LHCN-M2 (cell line): ENCODE results near the gene ADAD2. TPM values are rescaled to one million over a fixed set of nuclear protein-coding genes. Genes with fewer than 3 reads are reported as not detected.
A peak's percentile ranks its signal among the peaks of the same experiment; 100 is the strongest.

ENCODE experiments used
- DNase-seq: peaks from one replicate; pipeline ENCODE4 v3.0.0-alpha.2; 2012; ENCODE audit warnings: low read depth
- total RNA-seq: library from RNA; depleted of rRNA; stranded (reverse); fragments of >200 nt; gene quantifications from 2 replicates; pipeline ENCODE4 v1.2.3, GENCODE V29; 2014

The ADAD2 gene
- total RNA-seq, 1 experiment from 2014 or later, result not detected

- no peak for DNase-seq
Observed at GRCh38 chr16:84176192-84177053, 14.5 kb upstream of the ADAD2 start.

GRCh38 chr16:84177741-84178073 lies 13.2 kb upstream of the ADAD2 start:
- peak; percentile 36 for DNase-seq

GRCh38 chr16:84178146-84178765 lies 12.7 kb upstream of the ADAD2 start:
- DNase-seq, result no peak

DNA sequence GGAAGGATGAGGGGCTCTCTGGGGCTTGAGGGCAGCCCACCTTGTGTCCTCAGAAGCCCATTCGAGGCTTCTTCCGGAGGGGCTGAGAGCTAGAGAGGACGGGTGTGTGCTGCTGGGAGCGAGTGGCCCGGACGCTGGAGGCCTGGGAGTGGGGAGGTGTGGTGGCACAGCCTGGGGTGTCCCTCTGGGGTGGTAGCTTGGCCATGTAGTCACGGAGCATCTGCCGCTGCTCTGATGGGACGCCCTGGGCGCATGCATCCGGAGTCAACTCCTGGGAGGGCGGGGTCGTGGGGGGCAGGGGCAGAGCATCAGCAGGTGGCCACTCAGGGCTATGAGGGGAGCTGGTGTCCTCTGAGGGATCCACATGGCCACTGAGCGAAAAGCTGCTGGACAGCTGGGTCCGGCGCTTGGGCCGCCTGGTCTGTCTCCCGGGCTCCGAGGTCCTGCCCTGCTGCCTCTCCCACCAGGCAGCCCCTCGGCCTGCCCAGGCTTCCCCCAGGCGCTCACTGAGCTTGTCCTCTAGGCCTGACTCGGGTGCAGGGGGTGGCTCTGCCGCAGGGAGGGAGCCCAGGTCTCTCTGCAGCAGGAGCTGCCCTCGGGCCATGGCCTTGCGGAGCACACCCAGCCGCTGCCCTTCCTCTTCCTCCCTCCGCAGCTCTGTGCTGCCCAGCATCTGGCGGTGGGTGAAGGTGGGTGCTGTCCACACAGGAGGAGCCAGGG lies 11.9 kb upstream of the ADAD2 start:
- no peak for DNase-seq

DNA sequence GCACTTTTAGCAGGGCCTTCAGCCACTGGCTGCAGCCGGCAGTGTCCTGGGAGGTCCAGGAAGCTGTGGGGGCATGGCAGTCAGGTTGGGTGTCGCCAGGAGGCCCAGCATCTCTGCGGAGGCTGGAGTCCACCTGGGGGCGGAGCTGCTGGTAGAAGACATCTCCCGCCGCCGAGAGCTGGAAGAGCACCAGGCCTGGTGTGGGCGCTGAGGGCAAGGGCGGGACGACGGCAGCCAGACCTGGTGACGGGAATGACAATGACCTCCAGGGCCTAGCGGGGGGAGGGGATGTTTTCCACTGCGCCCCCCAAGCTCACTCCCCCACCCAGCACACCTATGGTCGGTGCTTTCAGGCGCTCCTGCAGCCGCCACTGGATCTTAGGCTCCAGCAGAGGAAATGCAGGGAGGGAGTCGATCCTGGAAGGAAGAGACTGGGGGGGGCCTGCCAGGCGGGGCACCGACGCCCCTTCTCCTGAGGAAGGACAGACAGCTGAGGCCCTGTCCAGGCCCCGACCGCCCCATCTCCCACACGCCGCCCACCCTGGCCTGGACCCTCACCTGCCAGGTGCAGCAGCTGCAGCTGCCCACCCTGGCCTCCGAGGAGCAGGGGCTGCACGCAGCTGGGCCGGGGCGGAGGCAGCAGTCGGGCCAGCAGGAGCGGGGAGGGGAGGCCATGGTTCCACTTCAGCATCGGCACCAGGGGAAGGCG lies 11.2 kb upstream of the ADAD2 start:
- DNase-seq, result no peak

DNA sequence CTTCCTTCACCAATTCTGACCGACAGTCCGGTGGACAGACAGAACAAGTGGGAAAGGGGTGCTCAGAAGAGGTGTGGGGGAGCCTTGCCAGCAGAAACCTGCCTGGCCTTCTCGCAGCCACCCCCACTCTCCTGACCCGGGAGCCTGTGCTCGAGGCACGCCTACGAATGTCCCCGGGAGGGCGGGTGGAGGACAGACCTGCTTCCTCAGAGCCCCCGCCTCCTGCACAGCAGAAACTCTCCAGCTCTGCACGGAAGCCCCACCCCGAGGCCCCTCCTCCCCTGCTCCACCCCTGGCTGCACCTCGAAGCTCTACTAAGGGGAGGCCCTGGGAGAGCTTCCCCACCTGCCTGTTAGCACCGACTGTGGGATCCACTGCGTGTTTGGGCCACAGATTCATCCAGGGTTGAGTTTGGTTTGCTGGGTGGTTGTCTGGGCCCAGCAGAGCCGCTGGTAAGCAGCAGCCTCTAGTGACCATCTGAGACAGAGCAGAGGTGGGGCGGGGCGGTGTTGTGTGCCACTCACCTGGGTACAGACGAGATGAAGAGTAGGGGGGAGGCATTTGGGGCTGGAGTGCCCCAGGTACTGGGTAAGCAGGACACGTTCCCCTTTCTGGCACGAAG lies 10.3 kb upstream of the ADAD2 start:
- no peak for DNase-seq

DNA sequence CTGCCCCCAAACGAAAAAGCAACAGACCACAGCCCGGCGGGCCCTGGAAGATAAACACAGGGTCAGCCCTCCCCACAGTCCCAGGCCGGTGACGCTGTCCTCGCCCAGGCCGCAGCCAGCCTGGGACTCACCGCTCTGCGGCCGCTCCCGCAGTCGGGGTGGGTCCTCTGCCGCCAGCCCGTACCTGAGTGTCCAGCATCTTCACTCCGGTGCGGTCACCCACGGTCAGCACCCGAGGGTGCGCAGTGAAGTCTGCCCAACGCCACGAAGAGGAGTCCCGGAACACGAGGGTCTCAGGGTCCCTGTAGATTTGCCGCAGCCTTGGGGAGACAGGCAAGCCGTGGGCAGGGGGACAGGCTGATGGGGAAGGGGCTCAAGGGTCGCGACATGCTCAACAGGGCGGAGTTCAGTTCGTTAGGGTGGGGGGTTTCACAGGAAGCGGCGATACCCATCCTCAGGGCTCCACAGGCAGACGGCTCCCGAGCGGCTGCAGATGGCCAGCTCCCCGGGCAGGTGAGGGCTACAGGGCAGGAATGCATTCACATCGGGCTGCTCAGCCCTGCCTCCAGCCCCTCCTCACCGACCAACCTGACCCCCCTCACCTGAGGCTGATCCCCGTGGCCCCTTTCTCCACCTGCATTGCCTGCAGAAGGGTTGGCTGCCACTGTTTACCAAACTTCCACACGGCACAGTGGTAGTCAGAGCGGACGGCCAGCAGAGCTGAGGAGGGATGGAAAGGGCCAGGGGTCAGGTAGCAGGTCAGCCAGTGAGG lies 9.6 kb upstream of the ADAD2 start:
- DNase-seq, result no peak

- DNase-seq, result no peak
Observed at GRCh38 chr16:84182104-84182503, 8.9 kb upstream of the ADAD2 start.

DNA sequence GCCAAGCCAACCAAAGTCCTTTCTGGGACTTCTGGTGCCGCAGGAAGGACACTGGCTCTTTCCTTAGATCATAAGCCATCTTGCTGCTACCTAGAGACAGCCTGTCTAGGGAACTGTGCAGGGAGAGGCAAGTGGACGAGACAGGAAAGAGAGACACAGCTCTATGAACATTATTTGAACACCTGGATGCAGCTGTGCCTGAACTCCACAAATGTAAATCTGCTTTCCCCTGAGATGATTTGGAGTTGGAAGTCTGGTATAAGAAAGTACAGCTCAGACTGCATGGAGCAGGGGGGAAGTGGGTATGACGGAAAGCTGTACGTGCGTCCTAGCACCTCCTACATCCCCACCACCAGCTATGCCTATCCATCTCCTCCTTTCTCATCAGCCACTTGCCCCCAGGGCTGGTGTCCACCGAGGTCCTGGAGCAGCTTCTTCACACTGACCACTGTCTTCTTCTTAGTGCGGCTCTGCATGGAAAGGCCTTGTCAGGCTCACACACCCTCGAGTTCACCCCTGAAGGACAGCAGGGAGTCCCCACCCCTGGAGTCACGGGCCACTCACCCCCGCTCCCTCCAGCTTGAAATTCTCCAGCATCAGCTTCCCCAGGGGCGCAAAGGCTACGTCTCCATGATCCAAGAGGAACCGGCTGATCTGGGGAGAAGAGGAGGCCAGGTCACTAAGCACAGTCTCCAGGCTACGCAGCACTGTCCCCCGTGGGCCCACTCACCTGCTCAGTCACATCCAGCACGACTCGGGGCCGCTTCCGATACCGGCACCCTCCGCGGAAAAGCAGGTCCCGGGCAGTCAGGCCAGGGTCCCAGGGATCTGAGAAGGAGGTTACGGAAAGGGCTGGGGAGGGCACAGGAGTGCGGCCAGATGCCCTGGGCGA lies 8.0 kb upstream of the ADAD2 start:
- DNase-seq, result no peak

GRCh38 chr16:84183572-84183875 lies 7.4 kb upstream of the ADAD2 start:
- DNase-seq, result no peak

GRCh38 chr16:84183911-84184591 lies 6.9 kb upstream of the ADAD2 start:
- DNase-seq, result no peak

GRCh38 chr16:84184775-84185174 lies 6.2 kb upstream of the ADAD2 start:
- DNase-seq, result no peak

DNA sequence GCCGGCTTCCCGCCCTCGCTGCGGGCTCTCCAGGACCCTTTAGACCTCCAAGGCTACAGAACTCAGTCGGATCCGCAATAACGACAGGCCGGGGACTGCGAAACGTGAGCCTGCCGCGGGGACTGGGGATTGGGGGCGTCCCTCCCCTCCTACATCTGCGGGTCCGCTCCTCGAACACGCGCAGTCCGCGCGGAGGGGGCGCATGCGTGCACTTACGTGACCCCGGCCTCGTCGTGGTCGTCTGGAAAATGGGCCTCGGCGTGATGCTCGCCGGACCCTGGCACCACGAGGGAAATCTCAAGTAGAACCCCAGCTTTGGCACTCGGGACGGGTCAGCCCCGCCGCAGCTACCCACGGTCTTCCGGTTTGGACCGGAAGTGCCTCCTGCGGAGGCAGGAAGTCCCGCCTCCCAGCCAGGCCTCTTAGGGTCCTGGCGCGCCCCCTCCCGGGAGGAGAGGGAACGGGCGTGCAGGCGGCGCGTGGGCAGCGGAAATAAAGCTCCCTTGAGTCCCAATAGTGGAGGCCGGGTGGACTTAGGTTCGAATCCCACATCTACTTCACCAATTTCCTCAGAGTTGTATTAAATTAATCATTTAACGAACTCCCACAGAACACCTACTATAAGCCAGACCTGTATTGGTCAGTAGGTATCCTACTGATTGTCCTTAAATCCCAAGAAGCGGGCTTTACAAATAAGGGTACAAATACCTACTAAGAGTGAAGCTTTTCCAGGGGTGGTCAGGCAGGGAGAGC lies 4.1 kb upstream of the ADAD2 start, which contains the start of gene TAF1C:
TAF1C (minus strand) TSS at position 373 of the 753 bp plus-strand sequence. CDS start 2,069 bp downstream, outside the sequence.
- DNase-seq, result peak; percentile 92

- DNase-seq, result no peak
Observed at GRCh38 chr16:84191466-84191865, 509 bp downstream of the ADAD2 start.

GRCh38 chr16:84193480-84193879 lies 2.5 kb downstream of the ADAD2 start:
- no peak for DNase-seq

DNA sequence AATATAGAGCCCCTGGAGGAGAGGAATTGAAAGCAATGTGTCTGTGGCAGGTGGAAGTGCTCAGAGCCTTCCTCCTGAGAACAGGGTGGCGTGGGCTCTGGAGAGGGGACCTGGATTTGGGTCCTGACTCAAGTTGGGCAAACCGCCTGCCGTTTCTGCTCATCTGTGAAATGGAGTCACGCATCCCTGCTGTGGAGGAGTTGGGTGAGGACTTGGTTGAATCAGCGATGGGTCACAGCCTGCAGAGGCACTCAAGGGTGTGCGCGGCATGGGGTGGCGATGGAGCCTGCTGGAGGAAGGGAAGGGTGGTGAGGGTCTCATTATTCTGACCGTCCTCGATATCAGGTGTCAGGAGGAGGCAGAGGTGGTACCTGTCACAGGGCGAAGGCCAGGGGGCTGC lies 3.1 kb downstream of the ADAD2 start:
- DNase-seq, result no peak

DNA sequence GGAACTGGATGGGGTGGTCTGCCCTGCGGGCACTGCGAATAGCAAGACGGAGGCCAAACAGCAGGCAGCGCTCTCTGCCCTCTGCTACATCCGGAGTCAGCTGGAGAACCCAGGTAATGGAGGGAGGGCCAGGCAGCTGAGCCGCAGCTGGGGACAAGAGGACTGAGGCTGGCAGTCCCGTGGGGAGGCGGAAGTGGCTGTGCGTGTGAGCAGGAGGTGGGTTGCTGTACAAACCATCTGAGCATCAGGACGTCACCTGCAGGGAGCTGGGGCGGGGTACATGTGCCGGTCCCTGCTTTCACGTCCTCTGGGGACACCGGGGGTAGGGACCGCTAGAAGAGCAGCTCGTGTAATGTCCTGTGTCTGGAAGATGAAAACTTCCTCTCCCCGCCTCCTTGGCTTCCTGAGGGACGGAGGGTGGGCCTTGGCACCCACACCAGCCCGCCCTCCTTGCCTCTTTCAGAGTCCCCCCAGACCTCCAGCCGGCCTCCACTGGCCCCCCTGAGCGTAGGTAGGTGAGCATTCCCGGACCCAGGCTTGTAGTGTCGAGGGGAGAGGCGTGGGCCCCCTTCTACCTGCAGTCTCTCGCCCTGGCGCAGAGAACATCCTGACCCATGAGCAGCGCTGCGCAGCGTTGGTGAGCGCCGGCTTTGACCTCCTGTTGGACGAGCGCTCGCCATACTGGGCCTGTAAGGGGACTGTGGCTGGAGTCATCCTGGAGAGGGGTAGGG lies 3.7 kb downstream of the ADAD2 start:
- DNase-seq, result no peak
